CD8-positive, alpha-beta memory T cell (primary cell): ENCODE measurements around the gene NDUFAB1. TPM values are rescaled to one million over a fixed set of nuclear protein-coding genes. Genes with fewer than 3 reads are reported as not detected.
"Not testable (repeated sequence)": the region's sequence is repeated elsewhere in the genome, so short reads cannot be mapped to it uniquely, and the experiment has no call there.

Source experiments
- CTCF ChIA-PET: fragments of 350-600 bp; sonication (Branson Sonifier 250); formaldehyde crosslinking; loops from one replicate; lab custom pipeline; 2021; ENCODE audit warnings: antibody characterized with exemption; lab: Charles Lee
- POLR2A ChIA-PET: fragments of 350-600 bp; sonication (Branson Sonifier 250); formaldehyde crosslinking; loops from one replicate; lab custom pipeline; 2021; ENCODE audit warnings: antibody characterized with exemption; lab: Charles Lee
- DNase-seq, 5 donors: peaks; one replicate each; pipeline versions ENCODE4 v3.0.0 to v3.0.0-alpha.2; 2020 to 2022; ENCODE audit warnings: mixed read lengths in 1 of 5
- H3K27ac ChIP-seq: one replicate; pipeline ENCODE4 v1.7.0; 2013; ENCODE audit warnings: low read depth, mild to moderate bottlenecking, low read length, moderate library complexity
- H3K27me3 ChIP-seq: 2 replicates; pipeline ENCODE4 v1.7.0; 2013; ENCODE audit warnings: low read length, mild to moderate bottlenecking; ENCODE audit not compliant: insufficient read depth, poor library complexity, severe bottlenecking
- H3K36me3 ChIP-seq: 2 replicates; pipeline ENCODE4 v1.7.0; 2013; ENCODE audit warnings: mild to moderate bottlenecking, low read length, moderate library complexity; ENCODE audit not compliant: insufficient read depth
- H3K4me1 ChIP-seq: 2 replicates; pipeline ENCODE4 v1.7.0; 2013; ENCODE audit warnings: mild to moderate bottlenecking, low read length, moderate library complexity; ENCODE audit not compliant: insufficient read depth
- H3K4me3 ChIP-seq: 2 replicates; pipeline ENCODE4 v1.7.0; 2013; ENCODE audit warnings: mild to moderate bottlenecking, low read length
- H3K9me3 ChIP-seq: 2 replicates; pipeline ENCODE4 v1.7.0; 2013; ENCODE audit warnings: mild to moderate bottlenecking, low read length
- H3K27ac Mint-ChIP-seq, 8 donors: one replicate each; pipeline ENCODE4 v1.8.0; 2020 to 2021; ENCODE audit warnings: mixed read lengths in 8 of 8, mild to moderate bottlenecking in 6 of 8, inconsistent platforms in 3 of 8, moderate library complexity in 3 of 8
- H3K27me3 Mint-ChIP-seq, 2 donors: one replicate each; pipeline ENCODE4 v1.8.0; 2020 to 2021; ENCODE audit warnings: mixed read lengths in 2 of 2, mild to moderate bottlenecking in 1 of 2, moderate library complexity in 1 of 2
- H3K36me3 Mint-ChIP-seq, 3 donors: one replicate each; pipeline ENCODE4 v1.8.0; 2020 to 2021; ENCODE audit warnings: mixed read lengths in 3 of 3, inconsistent platforms in 1 of 3, mild to moderate bottlenecking in 1 of 3
- H3K4me1 Mint-ChIP-seq, 3 donors: one replicate each; pipeline ENCODE4 v1.8.0; 2020 to 2021; ENCODE audit warnings: mixed read lengths in 3 of 3, inconsistent platforms in 1 of 3, mild to moderate bottlenecking in 1 of 3
- H3K4me3 Mint-ChIP-seq, 7 donors: one replicate each; pipeline ENCODE4 v1.8.0; 2020 to 2021; ENCODE audit warnings: mixed read lengths in 7 of 7, mild to moderate bottlenecking in 6 of 7, moderate library complexity in 4 of 7, inconsistent platforms in 2 of 7
- H3K9me3 Mint-ChIP-seq, 5 donors: one replicate each; pipeline ENCODE4 v1.8.0; 2020 to 2022; ENCODE audit warnings: mixed read lengths in 5 of 5, mild to moderate bottlenecking in 3 of 5, moderate library complexity in 2 of 5, inconsistent platforms in 1 of 5
- polyA plus RNA-seq: library from polyadenylated mRNA; unstranded; fragments of 300-500 nt; fragmentation: Illumina TruSeq; gene quantifications from one replicate; pipeline ENCODE4 v1.2.3, GENCODE V29; 2021
- total RNA-seq, 2 experiments: library from RNA; stranded (reverse); gene quantifications; one replicate each; pipeline ENCODE4 v1.2.3, GENCODE V29; 2021

The NDUFAB1 gene
- total and polyA plus RNA-seq, 3 experiments from 2014 or later, result 163 to 217 (median 167) TPM

- H3K27me3 ChIP-seq, result no peaks in the 10 kb centered on the region
- H3K4me1 ChIP-seq, result peaks cover 13% of the 10 kb centered on the region
- H3K36me3 ChIP-seq, result peaks cover 1% of the 10 kb centered on the region
- Mint-ChIP-seq H3K4me1 (peaks cover 18 to 38% (median 22%) of the 10 kb centered on the region in 3 donors), H3K36me3 (peaks cover 0 to 24% (median 6%) of the 10 kb centered on the region in 3 donors), H3K27ac (peak overlapping the region in 5 of 8 donors; percentile 29 to 69 (median 43)), H3K27me3 (no peaks in the 10 kb centered on the region), H3K9me3 (no peaks in the 10 kb centered on the region), H3K4me3 (peak overlapping the region in 5 of 7 donors; percentile 40 to 69 (median 55))
- peak overlapping the region; percentile 43 for H3K27ac ChIP-seq
- POLR2A ChIA-PET, result interaction anchor here (0.5 to 1.1 kb wide), 2 partner anchors 40 to 1951 kb away, joined by 3 read pairs; partner anchors contain the start of genes EARS2 and UBFD1
- H3K9me3 ChIP-seq, result no peaks in the 10 kb centered on the region
- CTCF ChIA-PET, result interaction anchor here (0.9 to 1.8 kb wide), 8 partner anchors 12 to 162 kb away, joined by 3 to 7 read pairs (median 5); partner anchors contain the start of genes DCTN5 and PALB2
- no peak for DNase-seq
- H3K4me3 ChIP-seq, result no peak overlapping the region
These were observed 1.1 kb upstream of the NDUFAB1 start for GRCh38 chr16:23597003-23597756.

GRCh38 chr16:23595246-23595950, 718 bp downstream of the NDUFAB1 start:
- no peaks in the 10 kb centered on the region for H3K9me3 Mint-ChIP-seq
- no peak for DNase-seq
- Histone ChIP-seq H3K4me1 (peaks cover 13% of the 10 kb centered on the region), H3K27me3 (no peaks in the 10 kb centered on the region), H3K27ac (peak overlapping the region; percentile 77), H3K4me3 (peak overlapping the region; percentile 78), H3K9me3 (no peaks in the 10 kb centered on the region), H3K36me3 (peaks cover 10% of the 10 kb centered on the region)
- peaks cover 6 to 32% (median 7%) of the 10 kb centered on the region in 3 donors for H3K36me3 Mint-ChIP-seq
- POLR2A ChIA-PET, result interaction anchor here (1.0 kb wide), 1 partner anchor 143 kb away, joined by 3 read pairs; no protein-coding TSS in a partner anchor
- CTCF ChIA-PET, result interaction anchor here (1.6 to 1.8 kb wide), 2 partner anchors 115 to 160 kb away, joined by 5 to 6 read pairs; no protein-coding TSS in a partner anchor
- H3K27ac Mint-ChIP-seq, result peak overlapping the region; percentile 34 to 76 (median 52)
- H3K4me3 Mint-ChIP-seq, result peak overlapping the region; percentile 74 to 93 (median 84)
- no peaks in the 10 kb centered on the region for H3K27me3 Mint-ChIP-seq
- peaks cover 25 to 49% (median 30%) of the 10 kb centered on the region in 3 donors for H3K4me1 Mint-ChIP-seq

- no peak for DNase-seq
- H3K4me1 ChIP-seq, result peaks cover 13% of the 10 kb centered on the region
- Mint-ChIP-seq H3K4me1 (peaks cover 25 to 53% (median 34%) of the 10 kb centered on the region in 3 donors), H3K27me3 (no peaks in the 10 kb centered on the region), H3K36me3 (peaks cover 6 to 42% (median 9%) of the 10 kb centered on the region in 3 donors), H3K9me3 (no peaks in the 10 kb centered on the region), H3K27ac (no peak overlapping the region), H3K4me3 (peak overlapping the region in 3 of 7 donors; percentile 20 to 51 (median 34))
- H3K27me3 ChIP-seq, result no peaks in the 10 kb centered on the region
- ChIA-PET POLR2A (no interaction called here), CTCF (no interaction called here)
- no peak overlapping the region for H3K27ac ChIP-seq
- peaks cover 15% of the 10 kb centered on the region for H3K36me3 ChIP-seq
- no peak overlapping the region for H3K4me3 ChIP-seq
- no peaks in the 10 kb centered on the region for H3K9me3 ChIP-seq
These were observed 1.9 kb downstream of the NDUFAB1 start for GRCh38 chr16:23594186-23594585.

- CTCF ChIA-PET, result no interaction called here
- H3K9me3 Mint-ChIP-seq, result no peaks in the 10 kb centered on the region
These were observed 5.9 kb downstream of the NDUFAB1 start for GRCh38 chr16:23590181-23590580.

GRCh38 chr16:23587726-23588125, 8.4 kb downstream of the NDUFAB1 start:
- no peaks in the 10 kb centered on the region for H3K9me3 ChIP-seq
- no peaks in the 10 kb centered on the region for H3K27me3 ChIP-seq
- POLR2A ChIA-PET, result no interaction called here
- CTCF ChIA-PET, result no interaction called here
- no peaks in the 10 kb centered on the region for H3K4me1 ChIP-seq
- peaks cover 6 to 88% (median 22%) of the 10 kb centered on the region in 3 donors for H3K36me3 Mint-ChIP-seq
- no peak overlapping the region for H3K4me3 ChIP-seq
- DNase-seq, result no peak
- H3K36me3 ChIP-seq, result peaks cover 47% of the 10 kb centered on the region
- no peak overlapping the region for H3K27ac ChIP-seq
- peak overlapping the region in 1 of 8 donors; percentile 31 for H3K27ac Mint-ChIP-seq
- no peaks in the 10 kb centered on the region for H3K9me3 Mint-ChIP-seq
- H3K27me3 Mint-ChIP-seq, result no peaks in the 10 kb centered on the region
- H3K4me3 Mint-ChIP-seq, result no peak overlapping the region
- H3K4me1 Mint-ChIP-seq, result peaks cover 9 to 21% (median 17%) of the 10 kb centered on the region in 3 donors

More at GRCh38 chr16:23590181-23590580, 5.9 kb downstream of the NDUFAB1 start:
- no peaks in the 10 kb centered on the region for H3K27me3 ChIP-seq
- no peak overlapping the region for H3K27ac ChIP-seq
- no peaks in the 10 kb centered on the region for H3K9me3 ChIP-seq
- H3K4me1 ChIP-seq, result peaks cover 7% of the 10 kb centered on the region
- peaks cover 38% of the 10 kb centered on the region for H3K36me3 ChIP-seq
- Mint-ChIP-seq H3K36me3 (peaks cover 6 to 77% (median 17%) of the 10 kb centered on the region in 3 donors), H3K4me1 (peaks cover 18 to 40% (median 31%) of the 10 kb centered on the region in 3 donors), H3K27ac (no peak overlapping the region), H3K4me3 (no peak overlapping the region), H3K27me3 (no peaks in the 10 kb centered on the region)
- H3K4me3 ChIP-seq, result no peak overlapping the region
- DNase-seq, result no peak
- POLR2A ChIA-PET, result interaction anchor here (0.5 kb wide), 1 partner anchor 143 kb away, joined by 3 read pairs; no protein-coding TSS in a partner anchor

GRCh38 chr16:23584186-23585076, 11.7 kb downstream of the NDUFAB1 start:
- no peak overlapping the region for H3K4me3 ChIP-seq
- H3K27ac ChIP-seq, result no peak overlapping the region
- H3K27me3 Mint-ChIP-seq, result no peaks in the 10 kb centered on the region
- no peaks in the 10 kb centered on the region for H3K9me3 ChIP-seq
- DNase-seq, result no peak
- H3K4me1 ChIP-seq, result no peaks in the 10 kb centered on the region
- ChIA-PET POLR2A (no interaction called here), CTCF (no interaction called here)
- peaks cover 0 to 3% (median 3%) of the 10 kb centered on the region in 3 donors for H3K4me1 Mint-ChIP-seq
- peak overlapping the region in 2 of 8 donors; percentile 47 to 66 for H3K27ac Mint-ChIP-seq
- H3K36me3 ChIP-seq, result peaks cover 32% of the 10 kb centered on the region
- peaks cover 2 to 86% (median 22%) of the 10 kb centered on the region in 3 donors for H3K36me3 Mint-ChIP-seq
- no peaks in the 10 kb centered on the region for H3K9me3 Mint-ChIP-seq
- H3K4me3 Mint-ChIP-seq, result no peak overlapping the region
- H3K27me3 ChIP-seq, result no peaks in the 10 kb centered on the region

GRCh38 chr16:23583271-23583670, 12.8 kb downstream of the NDUFAB1 start:
- H3K9me3 ChIP-seq, H3K9me3 Mint-ChIP-seq, H3K27ac Mint-ChIP-seq, H3K27me3 Mint-ChIP-seq, H3K27ac ChIP-seq, CTCF ChIA-PET, H3K4me3 Mint-ChIP-seq, H3K4me3 ChIP-seq, H3K27me3 ChIP-seq, H3K4me1 Mint-ChIP-seq, POLR2A ChIA-PET, DNase-seq, H3K4me1 ChIP-seq: not testable (repeated sequence)
- peaks cover 32% of the 10 kb centered on the region for H3K36me3 ChIP-seq
- H3K36me3 Mint-ChIP-seq, result peaks cover 4 to 86% (median 23%) of the 10 kb centered on the region in 3 donors
